HepG2 (cell line): ENCODE data around the gene TNN. TPM values are rescaled to one million over a fixed set of nuclear protein-coding genes. Genes with fewer than 3 reads are reported as not detected.

ENCODE experiments used
- CEBPZ ChIP-seq: IDR thresholded peaks from 2 replicates; pipeline ENCODE4 v1.6.1; 2012; ENCODE audit warnings: low read length, improper control_type of control experiment
- CREB1 ChIP-seq, 2 experiments: fragments of 450-650 bp in 1 of 2; IDR thresholded peaks; 2 replicates each; pipeline ENCODE4 v1.6.1; 2016 to 2017; ENCODE audit warnings: control low read depth in 1 of 2, mild to moderate bottlenecking in 1 of 2, missing compliant biosample characterization in 1 of 2, missing genetic modification characterization in 1 of 2
- FOSL2 ChIP-seq: sonication (generic); formaldehyde crosslinking; IDR thresholded peaks from 2 replicates; pipeline ENCODE4 v1.4.0; 2020; ENCODE audit warnings: missing genetic modification reagents
- JUNB ChIP-seq: sonication (generic); formaldehyde crosslinking; IDR thresholded peaks from 2 replicates; pipeline ENCODE4 v1.8.0; 2022; ENCODE audit warnings: missing genetic modification reagents, mild to moderate bottlenecking, borderline replicate concordance
- KDM4B ChIP-seq: sonication (generic); formaldehyde crosslinking; IDR thresholded peaks from 2 replicates; pipeline ENCODE4 v1.4.0; 2020; ENCODE audit warnings: missing genetic modification reagents
- KDM6A ChIP-seq: IDR thresholded peaks from 2 replicates; pipeline ENCODE4 v1.6.1; 2016; ENCODE audit warnings: low read depth
- MED8 ChIP-seq: sonication (generic); formaldehyde crosslinking; IDR thresholded peaks from 2 replicates; pipeline ENCODE4 v1.8.1; 2023; ENCODE audit warnings: mild to moderate bottlenecking, missing genetic modification reagents; ENCODE audit not compliant: insufficient replicate concordance
- NFATC3 ChIP-seq: sonication (generic); formaldehyde crosslinking; IDR thresholded peaks from 2 replicates; pipeline ENCODE4 v1.5.1; 2020; ENCODE audit warnings: mild to moderate bottlenecking, missing genetic modification reagents
- RFX3 ChIP-seq: IDR thresholded peaks from 2 replicates; pipeline ENCODE4 v1.6.1; 2016; ENCODE audit warnings: missing biosample characterization, missing genetic modification reagents
- RORA ChIP-seq: sonication (generic); formaldehyde crosslinking; IDR thresholded peaks from 2 replicates; pipeline ENCODE4 v1.5.0; 2020; ENCODE audit warnings: mild to moderate bottlenecking, missing genetic modification reagents, moderate library complexity
- SCMH1 ChIP-seq: sonication (generic); formaldehyde crosslinking; IDR thresholded peaks from 2 replicates; pipeline ENCODE4 v1.9.0; 2021; ENCODE audit warnings: missing genetic modification reagents, mild to moderate bottlenecking, borderline replicate concordance
- TBP ChIP-seq: sonication (generic); formaldehyde crosslinking; IDR thresholded peaks from 2 replicates; pipeline ENCODE4 v1.5.0; 2020; ENCODE audit warnings: missing genetic modification reagents
- TBX2 ChIP-seq: sonication (generic); formaldehyde crosslinking; IDR thresholded peaks from 2 replicates; pipeline ENCODE4 v1.5.0; 2020; ENCODE audit warnings: missing genetic modification reagents, mild to moderate bottlenecking, borderline replicate concordance
- ZNF18 ChIP-seq: sonication (generic); formaldehyde crosslinking; IDR thresholded peaks from 2 replicates; pipeline ENCODE4 v1.8.0; 2022; ENCODE audit warnings: mild to moderate bottlenecking, missing genetic modification reagents; ENCODE audit not compliant: insufficient replicate concordance
- ZNF441 ChIP-seq: sonication (generic); formaldehyde crosslinking; IDR thresholded peaks from 2 replicates; pipeline ENCODE4 v1.7.0; 2021; ENCODE audit warnings: missing genetic modification reagents, borderline replicate concordance
- ZNF768 ChIP-seq: sonication (generic); formaldehyde crosslinking; IDR thresholded peaks from 2 replicates; pipeline ENCODE4 v1.4.0; 2020; ENCODE audit warnings: missing genetic modification reagents
- ZSCAN12 ChIP-seq: sonication (generic); formaldehyde crosslinking; IDR thresholded peaks from 2 replicates; pipeline ENCODE4 v1.9.0; 2021; ENCODE audit warnings: mild to moderate bottlenecking, missing genetic modification reagents
- polyA plus RNA-seq, 8 experiments: library from polyadenylated mRNA; depleted of rRNA in 3 of 8; stranded (reverse) in 7 of 8; unstranded in 1 of 8; fragments of >200 nt; fragmentation: Illumina TruSeq in 4 of 8; extraction: Trizol in 4 of 8; gene quantifications; 2 replicates each; pipeline versions ENCODE4 v1.2.1 to v1.2.3, GENCODE V29; 2011 to 2016; ENCODE audit warnings: low read depth in 4 of 8, missing spikeins in 1 of 8, mixed read lengths in 1 of 8; ENCODE audit not compliant: insufficient read depth in 1 of 8
- total RNA-seq, 5 experiments: library from RNA; depleted of rRNA; stranded (reverse); fragments of >200 nt; fragmentation: Illumina TruSeq; extraction: Trizol; gene quantifications; 2 replicates each; pipeline ENCODE4 v1.2.3, GENCODE V29; 2016; ENCODE audit warnings: low read depth in 1 of 5
- TF ChIP-seq, protein P1 (sequence below): sonication (generic); formaldehyde crosslinking; IDR thresholded peaks from 2 replicates; pipeline ENCODE4 v1.4.0; 2020; ENCODE audit warnings: missing genetic modification reagents
- TF ChIP-seq, protein P2 (sequence below): sonication (generic); formaldehyde crosslinking; IDR thresholded peaks from 2 replicates; pipeline ENCODE4 v1.4.0; 2020; ENCODE audit warnings: mild to moderate bottlenecking, missing genetic modification reagents
- TF ChIP-seq, protein P3 (sequence below): sonication (generic); formaldehyde crosslinking; IDR thresholded peaks from 2 replicates; pipeline ENCODE4 v1.4.0; 2020; ENCODE audit warnings: missing genetic modification reagents

Gene TNN
- total and polyA plus RNA-seq, 2 of the 13 experiments (the other 11 are each of a cell fraction or from before 2014, with no cell fraction given): not detected

- TF ChIP-seq ZNF18 (CRISPR knock-in tag) (no peak), ZSCAN12 (CRISPR knock-in tag) (no peak), MED8 (CRISPR knock-in tag) (no peak), ZNF768 (CRISPR knock-in tag) (peak; percentile 59; the same call in 1 of the 2 replicates), RORA (CRISPR knock-in tag) (no peak), TBX2 (no peak), JUNB (CRISPR knock-in tag) (peak; percentile 62; the same call in 1 of the 2 replicates), CEBPZ (no peak), ZNF441 (no peak), TBP (CRISPR knock-in tag) (no peak), CREB1 (IDR thresholded peaks at IDR 0.05) (no peak), CREB1 (CRISPR knock-in tag; IDR thresholded peaks at IDR 0.05) (no peak), RFX3 (CRISPR knock-in tag) (no peak), NFATC3 (CRISPR knock-in tag) (no peak), KDM6A (no peak), FOSL2 (CRISPR knock-in tag) (peak; percentile 98), SCMH1 (CRISPR knock-in tag) (no peak), KDM4B (CRISPR knock-in tag) (no peak)
- TF ChIP-seq, protein P1, sequence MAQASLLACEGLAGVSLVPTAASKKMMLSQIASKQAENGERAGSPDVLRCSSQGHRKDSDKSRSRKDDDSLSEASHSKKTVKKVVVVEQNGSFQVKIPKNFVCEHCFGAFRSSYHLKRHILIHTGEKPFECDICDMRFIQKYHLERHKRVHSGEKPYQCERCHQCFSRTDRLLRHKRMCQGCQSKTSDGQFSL (CRISPR knock-in tag): no peak
- TF ChIP-seq, protein P2, sequence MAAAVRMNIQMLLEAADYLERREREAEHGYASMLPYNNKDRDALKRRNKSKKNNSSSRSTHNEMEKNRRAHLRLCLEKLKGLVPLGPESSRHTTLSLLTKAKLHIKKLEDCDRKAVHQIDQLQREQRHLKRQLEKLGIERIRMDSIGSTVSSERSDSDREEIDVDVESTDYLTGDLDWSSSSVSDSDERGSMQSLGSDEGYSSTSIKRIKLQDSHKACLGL (CRISPR knock-in tag): no peak
- TF ChIP-seq, protein P3, sequence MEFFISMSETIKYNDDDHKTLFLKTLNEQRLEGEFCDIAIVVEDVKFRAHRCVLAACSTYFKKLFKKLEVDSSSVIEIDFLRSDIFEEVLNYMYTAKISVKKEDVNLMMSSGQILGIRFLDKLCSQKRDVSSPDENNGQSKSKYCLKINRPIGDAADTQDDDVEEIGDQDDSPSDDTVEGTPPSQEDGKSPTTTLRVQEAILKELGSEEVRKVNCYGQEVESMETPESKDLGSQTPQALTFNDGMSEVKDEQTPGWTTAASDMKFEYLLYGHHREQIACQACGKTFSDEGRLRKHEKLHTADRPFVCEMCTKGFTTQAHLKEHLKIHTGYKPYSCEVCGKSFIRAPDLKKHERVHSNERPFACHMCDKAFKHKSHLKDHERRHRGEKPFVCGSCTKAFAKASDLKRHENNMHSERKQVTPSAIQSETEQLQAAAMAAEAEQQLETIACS (CRISPR knock-in tag): no peak
Measured at GRCh38 chr1:175095978-175096607, 28.5 kb downstream of the TNN start (continued).
